Lower leg skin (tissue), 3 donors: Measurements from ENCODE around the gene BHLHE23.

Experiments used
- POLR2A ChIP-seq, 2 donors: fragments of 450-650 bp; IDR thresholded peaks; one replicate each; pipeline ENCODE4 v1.6.1; 2016 to 2017; ENCODE audit warnings: antibody characterized with exemption in 2 of 2, mild to moderate bottlenecking in 1 of 2, moderate library complexity in 1 of 2
- TF ChIP-seq, protein P1 (sequence below), 3 donors: fragments of 450-650 bp; IDR thresholded peaks; one replicate each; pipeline ENCODE4 v1.5.1; 2016; ENCODE audit warnings: antibody characterized with exemption in 3 of 3, mild to moderate bottlenecking in 3 of 3, moderate library complexity in 2 of 3

DNA sequence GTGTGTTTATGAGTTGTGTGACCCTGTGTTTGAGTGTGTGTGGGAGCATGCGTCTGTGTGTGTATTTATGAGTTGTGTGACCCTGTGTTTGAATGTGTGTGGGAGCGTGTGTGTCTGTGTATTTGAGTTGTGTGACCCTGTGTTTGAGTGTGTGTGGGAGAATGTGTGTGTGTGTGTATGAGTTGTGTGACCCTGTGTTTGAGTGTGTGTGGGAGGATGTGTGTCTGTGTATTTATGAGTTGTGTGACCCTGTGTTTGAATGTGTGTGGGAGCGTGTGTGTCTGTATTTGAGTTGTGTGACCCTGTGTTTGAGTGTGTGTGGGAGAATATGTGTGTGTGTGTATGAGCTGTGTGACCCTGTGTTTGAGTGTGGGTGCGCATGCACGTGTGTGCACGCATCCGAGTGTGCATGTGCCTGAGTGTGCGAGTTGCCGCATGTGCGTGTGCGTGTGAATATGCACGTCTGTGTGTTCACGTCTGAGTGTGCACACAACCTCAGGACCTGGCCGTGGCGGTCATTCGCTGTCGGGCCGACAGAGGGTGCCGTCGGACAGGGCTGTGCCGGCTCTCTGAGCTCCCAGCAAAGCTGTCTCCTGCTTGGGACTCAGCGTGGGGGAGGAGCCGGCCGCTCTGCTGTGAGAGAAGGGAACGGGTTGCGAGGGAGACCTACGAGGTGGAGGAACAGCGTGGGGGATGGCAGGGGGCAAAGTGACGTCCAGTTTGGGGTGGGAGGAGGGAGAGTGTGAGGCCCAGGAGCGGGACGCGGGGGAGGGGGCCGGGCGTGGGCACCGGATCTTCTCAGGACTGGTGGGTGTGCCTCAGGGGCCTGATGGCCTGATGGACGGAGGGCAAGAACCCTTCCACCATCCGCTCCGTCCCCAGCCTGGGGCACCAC, 34.6 kb downstream of the BHLHE23 start:
- TF ChIP-seq POLR2A (IDR thresholded peaks at IDR 0.05), result no peak
- TF ChIP-seq, protein P1, sequence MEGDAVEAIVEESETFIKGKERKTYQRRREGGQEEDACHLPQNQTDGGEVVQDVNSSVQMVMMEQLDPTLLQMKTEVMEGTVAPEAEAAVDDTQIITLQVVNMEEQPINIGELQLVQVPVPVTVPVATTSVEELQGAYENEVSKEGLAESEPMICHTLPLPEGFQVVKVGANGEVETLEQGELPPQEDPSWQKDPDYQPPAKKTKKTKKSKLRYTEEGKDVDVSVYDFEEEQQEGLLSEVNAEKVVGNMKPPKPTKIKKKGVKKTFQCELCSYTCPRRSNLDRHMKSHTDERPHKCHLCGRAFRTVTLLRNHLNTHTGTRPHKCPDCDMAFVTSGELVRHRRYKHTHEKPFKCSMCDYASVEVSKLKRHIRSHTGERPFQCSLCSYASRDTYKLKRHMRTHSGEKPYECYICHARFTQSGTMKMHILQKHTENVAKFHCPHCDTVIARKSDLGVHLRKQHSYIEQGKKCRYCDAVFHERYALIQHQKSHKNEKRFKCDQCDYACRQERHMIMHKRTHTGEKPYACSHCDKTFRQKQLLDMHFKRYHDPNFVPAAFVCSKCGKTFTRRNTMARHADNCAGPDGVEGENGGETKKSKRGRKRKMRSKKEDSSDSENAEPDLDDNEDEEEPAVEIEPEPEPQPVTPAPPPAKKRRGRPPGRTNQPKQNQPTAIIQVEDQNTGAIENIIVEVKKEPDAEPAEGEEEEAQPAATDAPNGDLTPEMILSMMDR (IDR thresholded peaks at IDR 0.05), result peak in 1 of 3 donors; percentile 97
